H1 (cell line): ENCODE data around the gene ZNF761. TPM values are rescaled to one million over a fixed set of nuclear protein-coding genes. Genes with fewer than 3 reads are reported as not detected.

Source experiments
- CTCF ChIA-PET: fragments of 300-600 bp; sonication (Branson Sonifier 250); formaldehyde crosslinking; loops from one replicate; lab custom pipeline; 2021; ENCODE audit not compliant: partially characterized antibody; lab: Charles Lee
- POLR2A ChIA-PET: fragments of 300-600 bp; sonication (Branson Sonifier 250); formaldehyde crosslinking; loops from one replicate; lab custom pipeline; 2021; ENCODE audit warnings: inconsistent platforms; ENCODE audit not compliant: partially characterized antibody; lab: Charles Lee
- DNase-seq, 2 experiments: peaks; one replicate each; pipeline versions ENCODE4 v3.0.0 to v3.0.0-alpha.2; 2010 to 2022; ENCODE audit warnings: low spot score in 2 of 2, low read depth in 1 of 2, mixed read lengths in 1 of 2
- FAIRE-seq: peaks from 2 replicates; lab custom pipeline; 2011; peaks lifted over from hg19 to GRCh38; lab: Jason Lieb, UNC
- H2AFZ ChIP-seq: 2 replicates; pipeline ENCODE4 v1.8.1; 2012; ENCODE audit warnings: low read length, inconsistent platforms
- H2AK5ac ChIP-seq: 2 replicates; pipeline ENCODE4 v1.6.1; 2013; ENCODE audit warnings: low read depth, low read length
- H2BK120ac ChIP-seq: replicated peaks from 2 replicates; pipeline ENCODE3; 2013; ENCODE audit warnings: low read depth, low read length, inconsistent platforms
- H2BK12ac ChIP-seq: 2 replicates; pipeline ENCODE4 v1.6.1; 2013; ENCODE audit warnings: low read depth, low read length
- H2BK15ac ChIP-seq: 2 replicates; pipeline ENCODE4 v1.6.1; 2013; ENCODE audit warnings: low read length
- H2BK20ac ChIP-seq: 2 replicates; pipeline ENCODE4 v1.6.1; 2013; ENCODE audit warnings: low read length
- H2BK5ac ChIP-seq: 2 replicates; pipeline ENCODE4 v1.6.1; 2013; ENCODE audit warnings: low read depth, low read length
- H3K14ac ChIP-seq: 2 replicates; pipeline ENCODE4 v1.6.1; 2013; ENCODE audit warnings: inconsistent platforms; ENCODE audit not compliant: insufficient read length
- H3K18ac ChIP-seq: 2 replicates; pipeline ENCODE4 v1.6.1; 2013; ENCODE audit warnings: low read length; ENCODE audit errors: extremely low read depth
- H3K23ac ChIP-seq: 2 replicates; pipeline ENCODE4 v1.6.1; 2013; ENCODE audit warnings: inconsistent platforms; ENCODE audit not compliant: insufficient read length
- H3K23me2 ChIP-seq: 2 replicates; pipeline ENCODE4 v1.6.1; 2013; ENCODE audit warnings: low read depth, low read length
- H3K27ac ChIP-seq: 2 replicates; pipeline ENCODE4 v1.6.1; 2011; ENCODE audit warnings: low read depth, low read length, inconsistent platforms
- H3K27me3 ChIP-seq, 4 experiments: replicated peaks in 1 of 4; 1 replicate in 1 of 4; 2 replicates in 3 of 4; pipeline versions ENCODE4 v1.6.1 to v1.8.1; 2011 to 2013; ENCODE audit warnings: low read length in 3 of 4, mild to moderate bottlenecking in 3 of 4, inconsistent platforms in 2 of 4, mixed read lengths in 2 of 4, moderate library complexity in 1 of 4; ENCODE audit not compliant: control insufficient read depth in 3 of 4, insufficient read depth in 3 of 4; ENCODE audit errors: extremely low read depth in 1 of 4
- H3K36me3 ChIP-seq, 4 experiments: 2 replicates each; pipeline versions ENCODE4 v1.6.1 to v1.8.1; 2011 to 2013; ENCODE audit warnings: mild to moderate bottlenecking in 4 of 4, low read length in 3 of 4, moderate library complexity in 2 of 4, control low read depth in 1 of 4, inconsistent platforms in 1 of 4; ENCODE audit not compliant: insufficient read depth in 4 of 4, control insufficient read depth in 2 of 4
- H3K4ac ChIP-seq: replicated peaks from 2 replicates; pipeline ENCODE3; 2013; ENCODE audit warnings: low read length, low read depth, mixed read lengths, inconsistent platforms; ENCODE audit not compliant: insufficient read length
- H3K4me1 ChIP-seq, 4 experiments: replicated peaks in 1 of 4; 1 replicate in 1 of 4; 2 replicates in 3 of 4; pipeline versions ENCODE4 v1.6.1 to v1.8.1; 2011 to 2013; ENCODE audit warnings: low read length in 3 of 4, inconsistent platforms in 2 of 4, mixed read lengths in 1 of 4; ENCODE audit not compliant: insufficient read depth in 4 of 4, control insufficient read depth in 3 of 4
- H3K4me2 ChIP-seq, 2 experiments: 2 replicates each; pipeline versions ENCODE4 v1.6.1 to v1.8.1; 2011 to 2013; ENCODE audit warnings: low read depth in 2 of 2, low read length in 2 of 2, control low read depth in 1 of 2, inconsistent platforms in 1 of 2, mild to moderate bottlenecking in 1 of 2; ENCODE audit not compliant: insufficient read depth in 1 of 2
- H3K4me3 ChIP-seq, 4 experiments: fragments of 200-600, 300-600 bp in 1 of 4; sonication (generic), shearing (Covaris generic), sonication (Bioruptor Twin) in 1 of 4; 2 replicates each; pipeline versions ENCODE4 v1.5.1 to v1.8.1; 2011 to 2016; ENCODE audit warnings: low read length in 4 of 4, low read depth in 3 of 4, control low read depth in 2 of 4, inconsistent platforms in 2 of 4, mild to moderate bottlenecking in 2 of 4, mixed read lengths in 1 of 4, moderate library complexity in 1 of 4; ENCODE audit not compliant: insufficient read depth in 2 of 4; ENCODE audit errors: extremely low read depth in 1 of 4
- H3K56ac ChIP-seq: replicated peaks from 2 replicates; pipeline ENCODE3; 2013; ENCODE audit warnings: low read depth, mild to moderate bottlenecking, mixed read lengths, low read length, inconsistent platforms; ENCODE audit not compliant: insufficient read length
- H3K79me1 ChIP-seq: 2 replicates; pipeline ENCODE4 v1.6.1; 2013; ENCODE audit warnings: low read depth, low read length, control low read depth
- H3K79me2 ChIP-seq, 2 experiments: 2 replicates each; pipeline versions ENCODE4 v1.6.1 to v1.8.1; 2012 to 2013; ENCODE audit warnings: low read length in 2 of 2, mild to moderate bottlenecking in 2 of 2, inconsistent platforms in 1 of 2; ENCODE audit not compliant: insufficient read depth in 2 of 2, control insufficient read depth in 1 of 2
- H3K9ac ChIP-seq, 4 experiments: replicated peaks in 1 of 4; 1 replicate in 1 of 4; 2 replicates in 3 of 4; pipeline versions ENCODE4 v1.6.1 to v1.8.1; 2011 to 2013; ENCODE audit warnings: low read depth in 3 of 4, low read length in 3 of 4, control low read depth in 2 of 4, mild to moderate bottlenecking in 2 of 4, moderate library complexity in 2 of 4, inconsistent platforms in 1 of 4; ENCODE audit errors: extremely low read depth in 1 of 4
- H3K9me3 ChIP-seq, 2 experiments: 2 replicates each; pipeline versions ENCODE4 v1.6.1 to v1.8.1; 2012 to 2013; ENCODE audit warnings: mild to moderate bottlenecking in 2 of 2, moderate library complexity in 2 of 2, control low read depth in 1 of 2, inconsistent platforms in 1 of 2, low read depth in 1 of 2, low read length in 1 of 2, mixed read lengths in 1 of 2; ENCODE audit not compliant: insufficient read depth in 2 of 2
- H4K20me1 ChIP-seq, 2 experiments: replicated peaks in 1 of 2; 2 replicates each; pipeline versions ENCODE3 to v1.8.1; 2011 to 2013; ENCODE audit warnings: inconsistent platforms in 2 of 2, low read length in 2 of 2, mild to moderate bottlenecking in 1 of 2; ENCODE audit not compliant: insufficient read depth in 2 of 2, control insufficient read depth in 1 of 2
- H4K5ac ChIP-seq: 2 replicates; pipeline ENCODE4 v1.6.1; 2013; ENCODE audit warnings: low read length, low read depth, mixed read lengths, inconsistent platforms; ENCODE audit not compliant: insufficient read length
- H4K8ac ChIP-seq: 2 replicates; pipeline ENCODE4 v1.8.0; 2013; ENCODE audit warnings: mild to moderate bottlenecking, moderate library complexity, low read length, inconsistent platforms; ENCODE audit not compliant: insufficient read depth; ENCODE audit errors: extremely low read depth
- H4K91ac ChIP-seq: replicated peaks from 2 replicates; pipeline ENCODE3; 2013; ENCODE audit warnings: low read length, mixed read lengths, inconsistent platforms; ENCODE audit not compliant: insufficient read length
- CEBPB ChIP-seq: IDR thresholded peaks from 2 replicates; pipeline ENCODE4 v1.6.1; 2012; ENCODE audit warnings: low read depth, low read length
- CTBP2 ChIP-seq: IDR thresholded peaks from 2 replicates; pipeline ENCODE4 v1.7.0; 2011; ENCODE audit warnings: borderline replicate concordance, mild to moderate bottlenecking, moderate library complexity, mixed read lengths, low read length; ENCODE audit not compliant: insufficient read depth, insufficient read length
- NRF1 ChIP-seq: IDR thresholded peaks from 2 replicates; pipeline ENCODE4 v1.6.1; 2011; ENCODE audit warnings: mild to moderate bottlenecking, low read depth, low read length, improper control_type of control experiment
- SAP30 ChIP-seq: fragments of 300-600 bp; sonication (generic); IDR thresholded peaks from 2 replicates; pipeline ENCODE4 v1.7.1; 2012; ENCODE audit warnings: low read length, moderate library complexity, mild to moderate bottlenecking, inconsistent platforms; ENCODE audit not compliant: insufficient read depth, insufficient replicate concordance
- TBP ChIP-seq: IDR thresholded peaks from 2 replicates; pipeline ENCODE4 v1.6.1; 2011; ENCODE audit warnings: low read depth, low read length, improper control_type of control experiment
- WGBS, 2 experiments: shearing (Covaris generic) in 1 of 2; methylation state at CpG; one replicate each; pipeline versions ENCODE4 v1.1.6 to v1.1.7; 2013 to 2015; ENCODE audit warnings: low lambda C conversion rate in 2 of 2, mixed read lengths in 2 of 2, inconsistent platforms in 1 of 2, low coverage in 1 of 2, missing lambda C conversion rate in 1 of 2; ENCODE audit not compliant: insufficient replicate concordance in 2 of 2, insufficient coverage in 1 of 2, insufficient read length in 1 of 2; ENCODE audit errors: extremely low coverage in 1 of 2, missing lambda C conversion rate in 1 of 2; 5-methylcytosine and 5-hydroxymethylcytosine counted together
- polyA plus RNA-seq, 7 experiments: library from polyadenylated mRNA; depleted of rRNA in 3 of 7; stranded (reverse) in 5 of 7; unstranded in 2 of 7; fragments of >200 nt in 5 of 7; fragments of 200-250 nt in 2 of 7; gene quantifications; 1 replicate in 5 of 7; 2 replicates in 1 of 7; 4 replicates in 1 of 7; pipeline versions ENCODE4 v1.2.1 to v1.2.3, GENCODE V29; 2011 to 2013; ENCODE audit warnings: missing spikeins in 2 of 7, mixed read lengths in 2 of 7
- total RNA-seq: library from RNA; stranded (reverse); fragmentation: NEBNext Ultra II Directional; extraction: Animal tissue kit (Norgen Biotek cat#: 25700); gene quantifications from 2 replicates; pipeline ENCODE4 v1.2.1, GENCODE V29; 2021

Gene ZNF761
- total and polyA plus RNA-seq, 2 of the 8 experiments (the other 6 are each of a cell fraction or from before 2014, with no cell fraction given): 11.1 to 25.1 TPM

GRCh38 chr19:53461866-53462265 lies 30.1 kb downstream of the ZNF761 start:
- 91% methylated on average over 6 of the region's 6 CpGs; no CpG with 5 or more reads in 1 of the 2 experiments for WGBS, 2 experiments
- Histone ChIP-seq H2AK5ac (no peak overlapping the region), H2BK20ac (no peak overlapping the region), H3K4me2 (no peak overlapping the region), H4K5ac (no peak overlapping the region), H3K23ac (no peak overlapping the region), H3K36me3 (peaks cover 0 to 8% (median 5%) of the 10 kb centered on the region in 4 experiments; a peak in 5 of 8 replicates), H4K91ac (no peak overlapping the region), H3K9me3 (peaks cover 5 to 6% of the 10 kb centered on the region in 2 experiments), H3K56ac (no peak overlapping the region), H3K4me1 (peaks cover 0 to 8% (median 5%) of the 10 kb centered on the region in 4 experiments; a peak in 4 of 7 replicates), H3K4ac (no peak overlapping the region), H3K79me1 (no peaks in the 10 kb centered on the region), H3K9ac (no peak overlapping the region), H2AFZ (no peak overlapping the region), H3K18ac (no peak overlapping the region), H3K79me2 (no peaks in the 10 kb centered on the region), H3K23me2 (peaks cover 2% of the 10 kb centered on the region; the same call in 1 of the 2 replicates), H3K27ac (no peak overlapping the region), H2BK12ac (no peak overlapping the region), H3K4me3 (no peak overlapping the region), H3K14ac (no peak overlapping the region), H4K20me1 (no peaks in the 10 kb centered on the region), H2BK15ac (no peak overlapping the region), H4K8ac (no peak overlapping the region), H3K27me3 (no peaks in the 10 kb centered on the region; a peak in 1 of 7 replicates), H2BK5ac (no peak overlapping the region), H2BK120ac (no peak overlapping the region)
- ChIA-PET POLR2A (interaction anchor here (1.0 to 1.7 kb wide), 2 partner anchors 12 to 59 kb away, joined by 4 to 5 read pairs; no protein-coding TSS in a partner anchor), CTCF (interaction anchor here (0.7 to 1.8 kb wide), 5 partner anchors 10 to 330 kb away, joined by 3 to 5 read pairs (median 3); no protein-coding TSS in a partner anchor)
- FAIRE-seq: no peak
- no peak for TF ChIP-seq SAP30
- no peak for TF ChIP-seq CTBP2
- TF ChIP-seq CEBPB: no peak
- no peak for TF ChIP-seq TBP
- TF ChIP-seq NRF1: no peak
- no peak for DNase-seq
